ENCODE results near the gene OAS2.
"Not testable (repeated sequence)": the region's sequence is repeated elsewhere in the genome, so short reads cannot be mapped to it uniquely, and the experiment has no call there.

OAS2 gene

GRCh38 chr12:112985642-112986290, 7.4 kb downstream of the OAS2 start:
- no peak for DNase-seq (ENCODE audit: low read depth in 3 of 3)

- DNase-seq (ENCODE audit: low read depth in 3 of 3) = no peak
Observed at GRCh38 chr12:112986291-112986800, 8.0 kb downstream of the OAS2 start.

DNA sequence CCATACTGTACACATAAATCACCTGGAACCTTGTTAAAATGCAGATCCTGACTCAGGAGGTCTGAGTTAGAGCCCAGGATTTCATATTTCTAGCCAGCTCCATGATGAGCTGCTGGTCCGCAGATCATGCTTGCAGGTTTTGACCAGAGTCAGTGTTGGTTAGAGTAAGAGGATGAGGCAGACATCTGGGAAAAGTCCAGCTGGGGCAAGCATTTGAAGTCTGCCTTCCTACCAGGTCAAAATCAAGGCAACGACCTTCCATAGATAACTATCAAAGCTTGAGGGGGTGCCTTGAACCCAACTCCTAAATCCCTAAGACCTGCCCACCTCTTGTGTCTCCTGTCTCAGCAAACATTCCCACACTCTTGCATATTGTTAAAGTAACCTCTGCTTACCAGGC, 9.2 kb downstream of the OAS2 start:
- no peak for DNase-seq (ENCODE audit: low read depth in 3 of 3)

- DNase-seq (ENCODE audit: low read depth in 3 of 3) = no peak
Observed at GRCh38 chr12:112988224-112988623, 9.9 kb downstream of the OAS2 start.

GRCh38 chr12:112988823-112989385, 10.6 kb downstream of the OAS2 start:
- not testable (repeated sequence) for DNase-seq (ENCODE audit: low read depth in 3 of 3)

DNA sequence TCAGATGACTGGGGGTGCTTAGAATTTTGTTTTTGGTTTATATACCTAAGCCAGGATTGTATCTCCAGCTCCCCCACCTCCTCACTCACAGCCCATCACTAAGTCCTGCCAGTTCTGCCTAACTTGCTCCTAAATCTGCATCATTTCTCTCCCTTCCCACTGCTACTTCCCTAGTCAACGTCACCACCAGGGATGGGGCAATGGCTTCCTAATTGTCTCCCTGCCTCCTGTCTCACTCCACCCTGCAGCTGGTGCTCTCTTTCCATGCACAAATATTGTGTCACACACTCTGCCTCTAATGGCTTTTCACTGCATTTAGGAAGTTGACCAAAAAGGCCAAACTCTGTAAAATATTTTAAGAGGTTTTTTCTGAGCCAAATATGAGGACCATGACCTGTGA, 11.5 kb downstream of the OAS2 start:
- no peak for DNase-seq (ENCODE audit: low read depth in 3 of 3)

DNA sequence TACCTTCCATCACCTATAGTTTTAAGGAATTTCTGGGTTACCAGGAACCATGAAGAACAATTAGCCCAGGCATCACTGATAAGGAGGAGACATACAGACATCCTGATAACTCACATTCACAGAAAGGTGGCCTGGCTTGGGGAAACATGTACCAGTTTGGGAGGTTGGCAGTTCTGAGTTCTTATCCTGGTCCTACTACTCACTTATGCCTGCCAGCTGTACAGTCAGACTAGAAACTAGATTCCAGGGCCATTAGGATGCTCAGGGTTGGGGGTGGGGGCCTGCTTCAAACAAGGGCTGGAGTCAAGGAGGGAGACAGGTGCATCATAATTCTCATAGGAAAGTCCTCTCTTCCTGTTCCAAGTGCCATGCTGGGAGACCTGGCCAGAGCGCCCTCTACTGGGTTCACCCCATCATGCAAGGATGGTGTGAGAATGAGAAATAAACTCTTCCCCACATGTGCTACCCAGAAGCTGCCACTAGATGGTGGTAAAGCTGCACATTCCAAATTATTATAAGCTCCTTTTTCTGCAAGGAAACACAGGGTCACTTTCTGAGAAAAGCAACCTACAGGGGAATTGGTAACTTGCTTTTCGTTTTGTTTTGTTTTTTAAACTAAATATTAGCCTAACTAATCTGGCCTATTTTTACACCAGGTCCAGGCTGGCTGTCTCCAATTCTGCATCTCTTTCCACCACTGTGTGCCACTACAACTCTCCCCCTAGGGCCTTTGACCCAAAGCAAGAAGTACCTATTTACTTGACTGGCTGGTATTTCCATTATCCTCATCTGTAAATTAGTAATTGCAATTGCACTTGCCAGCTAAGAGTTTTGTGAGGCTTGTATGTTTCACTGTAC, 14.5 kb downstream of the OAS2 start:
- DNase-seq (ENCODE audit: low read depth in 3 of 3) = peak; percentile 37 to 67 (median 45)

GRCh38 chr12:112995008-112995407, 16.7 kb downstream of the OAS2 start:
- DNase-seq (ENCODE audit: low read depth in 3 of 3) = no peak

- DNase-seq (ENCODE audit: low read depth in 3 of 3) = no peak
Observed at GRCh38 chr12:112996501-112996900, 18.2 kb downstream of the OAS2 start.

DNA sequence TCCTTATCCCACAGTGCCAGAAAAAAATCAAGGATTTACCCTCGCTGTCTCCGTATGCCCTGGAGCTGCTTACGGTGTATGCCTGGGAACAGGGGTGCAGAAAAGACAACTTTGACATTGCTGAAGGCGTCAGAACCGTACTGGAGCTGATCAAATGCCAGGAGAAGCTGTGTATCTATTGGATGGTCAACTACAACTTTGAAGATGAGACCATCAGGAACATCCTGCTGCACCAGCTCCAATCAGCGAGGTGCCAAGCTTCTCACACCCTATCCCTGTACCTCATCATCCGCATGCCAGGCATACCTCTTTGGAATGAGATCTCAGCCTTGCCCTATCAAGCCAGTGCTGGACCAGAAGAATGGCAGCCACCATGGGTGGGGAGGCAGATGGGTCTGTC, 19.2 kb downstream of the OAS2 start:
- no peak for DNase-seq (ENCODE audit: low read depth in 3 of 3)

GRCh38 chr12:112998987-112999767, 20.9 kb downstream of the OAS2 start:
- DNase-seq (ENCODE audit: low read depth in 3 of 3) = no peak

DNA sequence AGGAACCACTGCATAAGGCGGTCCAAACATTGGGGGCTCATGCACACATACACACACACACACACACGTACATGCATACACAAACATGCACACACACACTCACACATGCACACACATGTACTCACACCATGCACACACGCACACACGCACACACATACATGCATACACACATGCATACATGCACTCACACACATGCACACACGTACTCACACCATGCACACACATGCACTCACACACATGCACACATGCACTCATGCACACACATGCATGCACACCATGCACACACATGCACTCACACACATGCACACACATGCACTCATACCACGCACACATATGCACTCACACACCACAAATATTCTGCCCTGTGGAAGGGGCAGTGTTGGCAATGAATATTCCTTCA, 22.1 kb downstream of the OAS2 start:
- DNase-seq (ENCODE audit: low read depth in 3 of 3) = no peak

GRCh38 chr12:113002155-113002554, 23.8 kb downstream of the OAS2 start:
- DNase-seq (ENCODE audit: low read depth in 3 of 3) = no peak

GRCh38 chr12:113002676-113003075, 24.4 kb downstream of the OAS2 start:
- DNase-seq (ENCODE audit: low read depth in 3 of 3) = no peak

DNA sequence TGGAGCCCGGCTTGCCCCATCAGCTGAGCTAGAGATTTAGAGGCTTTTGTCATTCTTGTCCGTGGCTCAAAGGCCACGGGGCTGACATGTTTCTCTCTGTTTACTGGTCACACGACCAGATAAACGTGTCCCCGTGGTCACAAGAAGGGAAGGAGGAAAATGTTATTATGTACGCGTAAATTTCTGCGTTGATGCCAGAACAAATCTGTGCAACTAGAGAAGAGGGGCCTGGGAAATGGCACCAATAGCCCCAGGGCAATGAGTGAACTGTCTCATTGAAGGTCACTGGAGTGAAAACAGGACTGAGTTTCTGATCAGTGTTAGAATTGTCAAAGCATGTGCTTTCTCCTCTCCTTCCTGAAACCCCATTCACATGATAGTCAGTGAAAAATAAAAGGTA, 25.3 kb downstream of the OAS2 start:
- DNase-seq (ENCODE audit: low read depth in 3 of 3) = no peak

- DNase-seq (ENCODE audit: low read depth in 3 of 3) = no peak
Observed at GRCh38 chr12:113005762-113006161, 27.4 kb downstream of the OAS2 start.

DNA sequence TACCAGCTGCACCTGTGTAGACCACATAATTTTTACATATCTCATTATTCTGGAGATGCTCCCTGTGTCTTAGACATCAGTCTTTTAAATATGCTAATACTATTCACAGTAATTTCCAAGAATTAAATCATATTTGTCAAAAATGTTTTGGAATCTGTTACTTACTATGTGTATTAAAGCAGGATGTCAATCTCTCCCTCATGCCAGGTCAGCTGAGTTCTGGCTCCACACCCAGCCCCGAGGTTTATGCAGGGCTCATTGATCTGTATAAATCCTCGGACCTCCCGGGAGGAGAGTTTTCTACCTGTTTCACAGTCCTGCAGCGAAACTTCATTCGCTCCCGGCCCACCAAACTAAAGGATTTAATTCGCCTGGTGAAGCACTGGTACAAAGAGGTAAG, 27.9 kb downstream of the OAS2 start:
- DNase-seq (ENCODE audit: low read depth in 3 of 3) = no peak

DNA sequence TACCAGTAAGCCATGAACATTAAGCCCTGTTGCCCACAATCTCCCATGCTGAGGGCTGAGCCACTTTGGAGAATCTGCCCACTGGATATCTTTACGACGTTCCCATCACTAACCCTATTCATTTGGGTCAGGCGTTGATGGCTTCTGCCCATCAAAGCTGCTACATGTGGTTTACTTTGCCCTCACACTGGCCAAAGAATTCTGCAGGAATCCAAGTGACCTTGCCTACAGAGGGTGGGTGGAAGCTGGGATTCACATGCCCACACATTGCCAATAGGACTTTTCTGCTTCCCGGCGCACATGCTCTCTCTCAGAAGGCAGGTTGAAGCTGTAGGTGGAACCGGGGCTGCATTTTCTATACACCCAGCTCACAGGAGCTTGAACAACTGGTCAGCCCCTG, 28.3 kb downstream of the OAS2 start:
- no peak for DNase-seq (ENCODE audit: low read depth in 3 of 3)

GRCh38 chr12:113007166-113007565, 28.8 kb downstream of the OAS2 start:
- no peak for DNase-seq (ENCODE audit: low read depth in 3 of 3)

GRCh38 chr12:113010701-113011100, 32.4 kb downstream of the OAS2 start:
- DNase-seq (ENCODE audit: low read depth in 3 of 3) = no peak

DNA sequence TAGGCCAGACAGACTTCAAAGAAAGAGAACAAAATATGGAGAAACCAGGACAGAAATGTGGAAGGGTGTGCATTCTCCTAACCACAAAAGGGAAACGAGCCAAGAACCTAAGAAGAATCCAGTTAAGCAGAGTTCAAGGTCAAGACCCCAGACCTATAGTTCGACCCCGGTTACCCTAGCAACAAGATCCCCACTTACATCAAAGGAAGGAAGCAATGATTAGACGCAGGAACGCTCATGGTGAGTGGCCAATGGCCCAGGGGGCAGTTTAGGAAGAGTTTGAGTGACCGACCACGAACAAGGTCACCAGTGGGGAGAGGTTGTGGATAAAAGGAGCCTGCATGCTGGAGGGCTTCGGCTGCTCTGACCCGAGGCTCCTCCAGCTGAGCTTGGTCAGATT, 36.2 kb downstream of the OAS2 start:
- no peak for DNase-seq (ENCODE audit: low read depth in 3 of 3)

- no peak for DNase-seq (ENCODE audit: low read depth in 3 of 3)
Observed at GRCh38 chr12:113016796-113017195, 38.5 kb downstream of the OAS2 start.
